Peyer's patch (tissue), 4 donors: Measurements from ENCODE around the gene MAD1L1.

Experiments used
- POLR2A ChIP-seq, 2 donors: fragments of 450-650 bp; IDR thresholded peaks; one replicate each; pipeline ENCODE4 v1.5.1; 2017; ENCODE audit warnings: antibody characterized with exemption in 2 of 2, mild to moderate bottlenecking in 2 of 2, moderate library complexity in 2 of 2
- TF ChIP-seq, protein P1 (sequence below), 6 experiments: fragments of 450-650 bp in 4 of 6; fragments of 200-600 bp in 2 of 6; sonication (generic) in 1 of 6; IDR thresholded peaks; one replicate each; pipeline ENCODE4 v1.5.1; 2017 to 2019; ENCODE audit warnings: antibody characterized with exemption in 6 of 6, mild to moderate bottlenecking in 3 of 6, moderate library complexity in 1 of 6

DNA sequence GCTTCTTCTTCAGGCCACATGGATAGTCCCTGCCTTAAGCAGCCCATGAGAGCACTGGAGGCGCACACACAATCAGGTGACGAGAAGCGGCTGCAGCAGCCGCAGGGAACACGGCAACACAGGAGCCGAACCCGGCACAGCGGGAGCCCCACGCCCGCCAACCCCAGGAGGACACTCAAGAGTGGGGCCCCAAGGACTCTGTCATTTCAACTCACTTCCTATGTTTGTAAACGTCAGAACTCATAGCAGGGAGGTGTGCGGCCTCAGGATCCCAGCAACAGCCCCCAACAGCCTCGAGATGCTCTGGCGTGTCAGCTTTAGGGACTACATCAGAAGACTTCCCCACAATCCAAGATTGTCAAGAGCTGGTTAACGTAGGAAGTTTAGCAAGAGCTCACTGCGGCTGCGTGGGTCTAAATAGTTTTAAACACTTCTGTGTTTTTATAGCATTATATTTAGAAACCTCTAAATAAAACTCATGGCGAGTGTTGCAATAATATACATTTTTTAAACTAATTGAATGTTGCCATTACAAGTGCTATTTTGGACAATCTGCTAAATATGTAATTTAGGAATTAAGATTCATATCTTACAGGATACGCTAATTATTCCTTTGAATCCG, 123.4 kb downstream of the MAD1L1 start:
- TF ChIP-seq, protein P1, sequence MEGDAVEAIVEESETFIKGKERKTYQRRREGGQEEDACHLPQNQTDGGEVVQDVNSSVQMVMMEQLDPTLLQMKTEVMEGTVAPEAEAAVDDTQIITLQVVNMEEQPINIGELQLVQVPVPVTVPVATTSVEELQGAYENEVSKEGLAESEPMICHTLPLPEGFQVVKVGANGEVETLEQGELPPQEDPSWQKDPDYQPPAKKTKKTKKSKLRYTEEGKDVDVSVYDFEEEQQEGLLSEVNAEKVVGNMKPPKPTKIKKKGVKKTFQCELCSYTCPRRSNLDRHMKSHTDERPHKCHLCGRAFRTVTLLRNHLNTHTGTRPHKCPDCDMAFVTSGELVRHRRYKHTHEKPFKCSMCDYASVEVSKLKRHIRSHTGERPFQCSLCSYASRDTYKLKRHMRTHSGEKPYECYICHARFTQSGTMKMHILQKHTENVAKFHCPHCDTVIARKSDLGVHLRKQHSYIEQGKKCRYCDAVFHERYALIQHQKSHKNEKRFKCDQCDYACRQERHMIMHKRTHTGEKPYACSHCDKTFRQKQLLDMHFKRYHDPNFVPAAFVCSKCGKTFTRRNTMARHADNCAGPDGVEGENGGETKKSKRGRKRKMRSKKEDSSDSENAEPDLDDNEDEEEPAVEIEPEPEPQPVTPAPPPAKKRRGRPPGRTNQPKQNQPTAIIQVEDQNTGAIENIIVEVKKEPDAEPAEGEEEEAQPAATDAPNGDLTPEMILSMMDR (IDR thresholded peaks at IDR 0.05), result no peak
- no peak for TF ChIP-seq POLR2A (IDR thresholded peaks at IDR 0.05)
